Breast epithelium (tissue), 3 donors: ENCODE data around the gene EXO1.

Source experiments
- POLR2A ChIP-seq: fragments of 450-650 bp; IDR thresholded peaks from one replicate; pipeline ENCODE4 v1.6.1; 2016; ENCODE audit warnings: antibody characterized with exemption, mild to moderate bottlenecking, moderate library complexity
- TF ChIP-seq, protein P1 (sequence below), 3 donors: fragments of 450-650 bp; IDR thresholded peaks; one replicate each; pipeline ENCODE4 v1.5.1; 2016 to 2017; ENCODE audit warnings: antibody characterized with exemption in 3 of 3, mild to moderate bottlenecking in 3 of 3, moderate library complexity in 3 of 3

DNA sequence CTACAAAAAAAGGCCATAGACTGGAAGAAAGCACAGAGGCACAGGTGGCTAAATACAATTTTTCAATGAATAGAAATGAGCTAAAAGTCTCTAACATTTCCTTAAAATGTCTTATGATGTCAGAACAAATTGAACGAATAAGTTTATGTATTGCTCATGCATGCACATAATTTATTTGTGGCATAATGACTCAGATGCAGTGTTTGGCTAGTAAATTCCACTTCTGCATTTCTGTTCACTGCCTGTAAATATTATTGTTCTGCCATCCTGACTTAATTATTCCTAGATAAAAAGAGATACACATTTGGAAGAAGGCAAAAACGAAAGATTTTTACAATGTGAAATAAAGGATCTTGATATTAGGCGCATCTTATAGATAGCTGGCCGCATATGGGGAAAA lies 26.6 kb upstream of the EXO1 start:
- no peak for TF ChIP-seq POLR2A
- TF ChIP-seq, protein P1, sequence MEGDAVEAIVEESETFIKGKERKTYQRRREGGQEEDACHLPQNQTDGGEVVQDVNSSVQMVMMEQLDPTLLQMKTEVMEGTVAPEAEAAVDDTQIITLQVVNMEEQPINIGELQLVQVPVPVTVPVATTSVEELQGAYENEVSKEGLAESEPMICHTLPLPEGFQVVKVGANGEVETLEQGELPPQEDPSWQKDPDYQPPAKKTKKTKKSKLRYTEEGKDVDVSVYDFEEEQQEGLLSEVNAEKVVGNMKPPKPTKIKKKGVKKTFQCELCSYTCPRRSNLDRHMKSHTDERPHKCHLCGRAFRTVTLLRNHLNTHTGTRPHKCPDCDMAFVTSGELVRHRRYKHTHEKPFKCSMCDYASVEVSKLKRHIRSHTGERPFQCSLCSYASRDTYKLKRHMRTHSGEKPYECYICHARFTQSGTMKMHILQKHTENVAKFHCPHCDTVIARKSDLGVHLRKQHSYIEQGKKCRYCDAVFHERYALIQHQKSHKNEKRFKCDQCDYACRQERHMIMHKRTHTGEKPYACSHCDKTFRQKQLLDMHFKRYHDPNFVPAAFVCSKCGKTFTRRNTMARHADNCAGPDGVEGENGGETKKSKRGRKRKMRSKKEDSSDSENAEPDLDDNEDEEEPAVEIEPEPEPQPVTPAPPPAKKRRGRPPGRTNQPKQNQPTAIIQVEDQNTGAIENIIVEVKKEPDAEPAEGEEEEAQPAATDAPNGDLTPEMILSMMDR (IDR thresholded peaks at IDR 0.05) = no peak
